ENCODE measurements around the gene RPS3. TPM values are rescaled to one million over a fixed set of nuclear protein-coding genes. Genes with fewer than 3 reads are reported as not detected.

RPS3 gene
- total RNA-seq, 1 donor from 2014 or later, result 1,332 TPM

DNA sequence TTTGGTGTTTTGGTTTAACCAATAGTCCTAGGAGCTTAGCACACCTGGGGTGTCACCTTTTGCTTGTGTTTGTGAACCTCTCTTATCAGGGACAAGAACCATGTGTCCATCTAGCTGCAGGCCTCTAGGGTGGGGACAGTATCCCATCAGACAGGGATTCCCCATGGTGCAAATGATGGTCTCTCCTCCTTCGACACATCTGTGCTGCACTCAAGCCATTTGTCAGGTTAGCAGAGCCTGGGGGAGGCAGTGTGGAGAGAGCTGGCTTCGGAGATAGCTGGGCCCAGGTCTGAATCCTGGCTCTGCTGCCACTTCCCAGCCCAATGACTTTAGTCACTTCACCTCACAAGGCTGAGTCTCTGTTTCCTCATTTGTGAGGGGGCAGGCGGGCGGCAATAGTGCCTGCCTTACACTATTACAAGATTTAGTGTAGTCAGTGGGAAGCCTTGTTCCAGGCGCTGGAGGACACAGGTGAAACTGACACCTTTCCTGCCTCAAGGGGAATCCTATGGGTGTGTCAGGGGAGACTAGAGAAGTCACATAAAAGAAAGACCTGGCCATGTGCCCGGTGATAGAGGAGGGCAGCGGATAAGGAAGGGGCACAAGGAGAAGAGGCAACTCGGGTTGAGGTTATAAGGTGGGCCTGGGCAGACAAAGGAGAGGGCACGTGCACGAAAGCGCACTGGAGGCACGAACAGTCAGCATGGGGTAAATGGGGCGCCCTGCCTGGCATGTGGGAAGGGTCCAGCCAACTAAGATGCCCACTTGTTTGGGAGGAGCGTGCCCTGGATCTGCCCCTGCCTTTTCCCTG lies 21.1 kb downstream of the RPS3 start:
- no peak for DNase-seq

DNA sequence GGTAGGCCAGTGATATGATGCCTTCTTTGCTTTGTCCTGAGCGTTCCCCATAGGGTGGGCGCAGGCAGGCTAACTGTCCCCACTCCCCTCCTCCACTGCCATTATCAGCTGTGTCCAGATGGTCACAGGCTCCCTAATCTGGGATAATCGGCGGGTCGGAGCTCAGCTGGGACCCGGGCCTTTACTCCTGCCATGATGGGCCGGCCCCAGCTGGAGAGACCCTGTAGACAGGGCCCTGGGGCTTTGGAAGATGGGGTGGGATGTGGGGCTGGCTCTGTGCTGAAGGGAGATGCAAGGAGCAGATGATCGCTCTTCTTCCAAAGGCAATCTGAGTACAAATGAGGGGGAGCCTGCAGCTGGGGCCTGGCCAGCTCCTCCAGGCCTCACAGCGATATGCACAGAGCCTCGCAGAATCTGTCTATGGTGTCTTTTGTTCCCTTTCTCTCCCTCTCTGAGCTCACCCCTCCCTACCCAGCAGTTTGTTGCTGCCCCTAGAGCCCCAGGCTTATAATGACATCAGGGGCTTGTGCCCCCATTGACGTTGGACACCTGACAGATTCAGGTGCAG lies 21.8 kb downstream of the RPS3 start:
- no peak for DNase-seq

GRCh38 chr11:75421902-75422247 lies 22.6 kb downstream of the RPS3 start:
- no peak for DNase-seq

DNA sequence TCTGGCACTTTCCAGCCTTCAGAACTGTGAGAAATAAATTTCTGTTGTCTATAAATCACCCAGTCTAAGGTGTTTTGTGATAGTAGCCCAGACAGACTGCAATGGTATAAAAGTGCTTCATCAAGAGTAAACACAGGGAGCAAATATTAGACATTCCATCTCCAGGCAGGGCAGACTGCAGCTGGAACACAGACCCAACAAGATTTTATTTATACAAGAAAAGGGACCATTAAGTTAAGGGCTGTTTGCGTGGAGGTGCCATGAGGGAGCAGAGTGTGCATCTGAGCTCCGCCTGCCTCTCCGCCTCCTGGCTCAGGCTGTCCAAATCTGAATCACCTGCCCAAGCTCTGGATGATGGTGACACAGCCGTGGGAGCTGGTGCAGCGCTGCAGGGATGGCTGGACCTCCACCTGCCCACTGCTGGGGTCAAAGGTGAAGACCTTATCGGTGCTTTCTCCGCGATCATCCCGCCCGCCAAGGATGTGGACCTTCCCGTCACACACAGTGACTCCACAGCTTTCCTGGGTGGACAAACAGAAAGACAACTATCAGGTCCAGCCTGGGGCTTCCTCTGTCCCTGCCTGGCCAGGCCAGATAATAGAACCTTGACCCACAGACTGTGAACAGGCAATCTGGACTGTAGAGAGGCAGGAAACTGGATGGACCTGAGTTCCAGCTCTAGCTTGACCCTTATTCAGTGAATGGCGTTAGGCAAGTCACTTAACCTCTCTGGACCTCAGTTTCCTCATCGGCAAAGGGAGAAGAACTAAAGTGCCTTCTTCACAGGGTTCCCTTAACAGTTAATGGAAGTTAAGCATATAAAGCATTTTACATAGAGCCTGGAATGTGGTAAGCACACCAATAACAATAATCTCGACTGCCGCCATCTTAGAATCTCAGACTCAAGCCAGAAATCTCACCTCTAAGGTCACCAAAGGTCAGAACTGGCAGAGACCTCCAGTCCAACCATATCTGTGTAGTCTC lies 23.2 kb downstream of the RPS3 start:
- no peak for DNase-seq

- DNase-seq, result no peak
These were observed 24.4 kb downstream of the RPS3 start for GRCh38 chr11:75423721-75424120.

DNA sequence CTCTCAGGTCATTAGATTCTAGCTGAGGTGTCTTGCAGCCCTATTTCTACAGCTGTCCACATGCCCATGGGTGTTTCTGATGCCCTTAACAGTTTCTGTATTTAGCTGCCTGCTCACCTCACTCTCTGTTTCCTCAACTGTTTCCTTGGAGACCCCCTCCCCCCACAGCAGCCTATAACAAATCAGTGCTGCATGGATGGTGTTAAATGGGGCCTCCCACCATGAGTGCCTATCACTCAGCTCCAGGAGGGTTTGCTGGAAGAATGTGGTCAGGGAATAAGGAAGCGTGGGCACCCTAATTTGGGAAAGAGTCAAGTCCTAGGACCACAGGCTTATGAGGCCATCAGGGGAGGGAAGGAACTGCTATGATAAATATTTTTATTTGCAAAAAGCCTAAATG lies 25.1 kb downstream of the RPS3 start:
- peak; percentile 53 for DNase-seq

GRCh38 chr11:75425422-75425821 lies 26.1 kb downstream of the RPS3 start:
- no peak for DNase-seq

DNA sequence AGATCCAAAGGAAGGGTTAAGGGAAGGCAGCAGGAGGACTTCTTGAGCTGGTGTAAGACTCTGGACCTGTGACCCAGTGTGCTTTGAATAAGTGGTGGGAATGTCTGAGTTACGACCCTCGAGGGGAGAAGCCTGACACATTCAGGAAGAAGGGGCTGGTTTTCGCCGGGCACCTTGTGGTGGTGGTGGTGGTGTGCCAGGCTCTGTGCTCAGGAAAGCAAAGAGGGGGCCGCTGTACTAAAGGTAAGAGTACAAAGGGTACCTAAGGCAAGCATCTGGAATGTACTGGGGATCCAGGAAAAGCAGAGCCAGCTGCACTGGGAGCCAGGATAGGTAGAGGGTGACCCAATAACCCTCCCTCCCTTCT lies 27.4 kb downstream of the RPS3 start:
- DNase-seq, result no peak

DNA sequence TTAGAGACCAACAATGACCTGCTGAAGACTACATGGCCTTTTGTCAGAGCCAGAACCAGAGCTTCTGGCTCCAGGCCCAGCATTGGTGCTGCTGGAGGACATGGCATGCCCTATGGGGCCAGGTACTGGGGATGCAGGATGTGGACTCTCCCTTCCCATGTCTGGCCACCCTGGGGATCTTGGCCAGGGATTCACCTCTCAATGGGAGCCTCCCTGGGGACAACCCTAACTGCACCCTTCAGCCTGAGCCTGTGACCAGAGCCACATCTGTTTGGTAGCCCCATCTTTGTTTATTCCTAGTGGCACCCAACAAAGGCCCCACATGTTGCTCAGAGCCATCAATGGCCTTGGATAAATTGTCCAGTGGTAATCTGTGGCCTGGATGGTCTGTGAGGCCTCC lies 27.9 kb downstream of the RPS3 start:
- DNase-seq, result no peak

DNA sequence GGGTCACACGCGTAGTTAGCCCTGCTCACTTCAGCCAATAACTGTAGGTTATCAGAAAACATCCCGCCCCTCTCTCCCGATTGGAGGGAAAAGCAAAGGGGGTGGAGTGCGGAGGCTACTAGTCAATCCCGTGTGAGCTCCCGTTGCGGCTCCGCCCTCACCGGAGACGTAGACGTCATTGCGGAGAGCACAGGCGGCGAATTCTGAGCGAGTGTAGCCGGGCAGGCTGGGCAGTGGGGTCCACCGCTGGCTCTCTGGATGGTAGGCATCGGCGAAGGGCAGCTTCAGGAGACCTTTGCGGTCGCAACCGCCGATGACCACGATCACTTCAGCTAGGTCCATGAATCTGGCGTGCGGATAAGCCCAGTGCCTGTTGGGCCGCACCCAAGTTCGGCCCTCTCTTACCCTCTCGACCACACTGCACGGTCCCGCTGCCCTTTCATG lies 29.0 kb downstream of the RPS3 start:
- peak; percentile 94 for DNase-seq

GRCh38 chr11:75428989-75429640 lies 29.8 kb downstream of the RPS3 start:
- DNase-seq, result no peak

GRCh38 chr11:75429641-75429901 lies 30.3 kb downstream of the RPS3 start:
- no peak for DNase-seq

- peak; percentile 81 for DNase-seq
These were observed 30.8 kb downstream of the RPS3 start for GRCh38 chr11:75429902-75430713.

DNA sequence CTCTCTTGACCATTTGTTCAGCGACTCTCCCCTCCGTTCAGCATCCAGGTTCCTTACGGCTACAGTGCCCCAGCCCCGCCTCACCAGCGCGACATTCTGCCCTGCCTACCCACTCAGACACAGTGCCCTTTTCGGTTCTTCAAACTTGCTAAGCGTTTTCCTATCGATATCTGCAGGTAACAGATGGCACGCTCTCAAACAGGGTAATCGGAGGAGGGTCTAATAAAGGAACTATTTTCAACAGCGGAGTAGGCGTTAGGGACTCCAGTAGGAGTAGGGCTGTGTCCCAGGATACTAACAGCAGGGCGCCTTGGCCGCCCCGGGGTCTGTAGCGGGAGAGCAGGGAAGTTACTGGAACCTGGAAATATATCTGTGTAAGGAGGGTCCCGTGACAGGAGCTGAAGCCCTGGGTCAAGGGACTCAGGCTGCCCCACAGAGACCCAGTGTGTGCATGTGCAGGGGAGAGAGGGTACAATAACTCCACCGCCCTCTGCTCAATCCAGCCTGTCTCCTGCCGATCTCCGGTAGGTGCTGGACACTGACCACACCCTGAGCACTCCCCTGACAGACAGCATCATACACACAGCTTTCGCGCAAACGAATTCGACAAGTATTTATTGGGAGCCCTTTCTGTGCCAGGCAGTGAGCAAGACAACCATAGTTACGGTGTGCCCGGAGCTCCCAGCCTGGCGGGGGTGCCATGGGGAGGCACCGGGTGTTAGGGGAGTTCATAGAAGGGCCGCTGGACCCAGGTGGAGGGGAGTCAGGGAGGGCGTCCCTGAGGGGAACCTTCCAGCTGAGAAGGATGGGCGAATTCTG lies 31.6 kb downstream of the RPS3 start:
- no peak for DNase-seq

GRCh38 chr11:75431533-75432525 lies 32.5 kb downstream of the RPS3 start:
- no peak for DNase-seq

GRCh38 chr11:75432911-75433321 lies 33.6 kb downstream of the RPS3 start, which contains the start of gene KLHL35:
TSS of gene KLHL35 (minus strand) at chr11:75433203. CDS start at chr11:75430629, 2,574 bp downstream.
- DNase-seq, result no peak

DNA sequence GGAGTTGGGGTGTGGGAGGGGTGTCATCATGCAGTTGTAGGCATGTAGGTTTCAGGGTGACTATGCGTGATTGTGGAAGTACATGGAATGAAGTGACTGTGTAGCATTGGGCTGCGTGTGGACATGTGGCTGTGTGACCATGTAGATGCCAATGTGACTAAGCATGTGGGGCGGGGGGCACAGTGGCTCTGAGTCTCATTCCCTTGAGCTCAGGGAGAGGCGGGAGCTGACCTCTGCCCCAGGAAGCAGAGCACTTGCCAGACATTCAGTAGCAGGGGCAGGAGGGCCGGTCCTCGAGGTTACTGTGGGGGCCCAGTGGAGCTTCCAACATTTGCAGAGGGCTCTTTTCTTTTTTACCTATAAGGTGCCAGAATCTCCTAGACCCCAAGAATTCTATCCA lies 34.1 kb downstream of the RPS3 start:
- DNase-seq, result no peak

DNA sequence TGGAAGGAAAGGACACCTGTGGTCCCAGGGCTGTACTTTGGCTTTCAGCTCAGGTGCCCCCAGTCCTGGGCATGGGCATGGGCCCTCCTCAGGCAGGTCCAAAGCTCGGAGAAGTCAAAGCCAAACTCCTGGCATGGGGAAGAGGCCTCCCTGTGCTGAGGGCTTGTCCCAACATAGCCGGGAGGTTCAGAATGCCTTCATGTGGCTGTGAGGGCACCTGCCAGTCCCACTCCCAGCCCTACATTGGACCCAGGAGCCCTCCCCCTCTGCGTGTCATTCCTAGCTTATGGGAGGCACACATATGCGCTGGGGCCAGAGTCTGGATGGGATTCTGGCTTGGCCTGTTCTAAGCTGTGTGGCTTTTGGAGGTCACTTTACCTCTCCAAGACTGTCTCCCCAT lies 34.7 kb downstream of the RPS3 start:
- DNase-seq, result no peak

- DNase-seq, result no peak
These were observed 35.7 kb downstream of the RPS3 start for GRCh38 chr11:75434886-75435570.

Data from tongue (tissue), 2 donors.